K562 (cell line): ENCODE data around the gene MARS1. TPM values are rescaled to one million over a fixed set of nuclear protein-coding genes. Genes with fewer than 3 reads are reported as not detected.

Experiments used
- CEBPB ChIP-seq: fragments of 450-650 bp; IDR thresholded peaks from 2 replicates; pipeline ENCODE4 v1.6.1; 2016; ENCODE audit warnings: missing genetic modification characterization, missing compliant biosample characterization
- IRF9 ChIP-seq: fragments of 450-650 bp; IDR thresholded peaks from 2 replicates; pipeline ENCODE4 v1.6.1; 2016; ENCODE audit warnings: missing biosample characterization, missing genetic modification characterization
- MYBL2 ChIP-seq, 2 experiments: fragments of 450-650 bp in 1 of 2; sonication (generic) in 1 of 2; formaldehyde crosslinking in 1 of 2; IDR thresholded peaks; 2 replicates each; pipeline versions ENCODE4 v1.6.1 to v1.8.1; 2017 to 2022; ENCODE audit warnings: borderline replicate concordance in 1 of 2, inconsistent platforms in 1 of 2, low read depth in 1 of 2, mild to moderate bottlenecking in 1 of 2, missing genetic modification reagents in 1 of 2, moderate library complexity in 1 of 2
- POU5F1 ChIP-seq: fragments of 150-350 bp; IDR thresholded peaks from 2 replicates; pipeline ENCODE4 v1.6.1; 2014; ENCODE audit warnings: borderline replicate concordance, low read length, low read depth, mild to moderate bottlenecking; ENCODE audit not compliant: partially characterized antibody
- RBM34 ChIP-seq: fragments of 200-400 bp; formaldehyde crosslinking; IDR thresholded peaks from 2 replicates; pipeline ENCODE4 v1.6.1; 2018; ENCODE audit warnings: low read length, borderline replicate concordance; ENCODE audit not compliant: insufficient read depth
- SETDB1 ChIP-seq: IDR thresholded peaks from one replicate; pipeline ENCODE4 v1.6.1; 2012; ENCODE audit warnings: low read length, control low read depth, inconsistent platforms
- SNRNP70 ChIP-seq: fragments of 200-400 bp; formaldehyde crosslinking; optimal IDR thresholded peaks from 2 replicates; pipeline ENCODE3; 2017; ENCODE audit warnings: low read depth, low read length
- ZNF407 ChIP-seq: fragments of 450-650 bp; IDR thresholded peaks from 2 replicates; pipeline ENCODE4 v1.6.1; 2016; ENCODE audit warnings: low read depth
- ZZZ3 ChIP-seq: fragments of 450-650 bp; IDR thresholded peaks from 2 replicates; pipeline ENCODE4 v1.6.1; 2016; ENCODE audit warnings: antibody characterized with exemption, mild to moderate bottlenecking, moderate library complexity
- polyA plus RNA-seq, 8 experiments: library from polyadenylated mRNA; depleted of rRNA in 4 of 8; stranded (reverse) in 5 of 8; unstranded in 3 of 8; fragments of >200 nt; fragmentation: Nextera tagmentation in 2 of 8; fragmentation: Illumina TruSeq in 1 of 8; extraction: Ambion mirVana in 2 of 8; extraction: Trizol in 1 of 8; gene quantifications; 2 replicates each; pipeline versions ENCODE4 v1.2.1 to v1.2.3, GENCODE V29; 2011 to 2014; ENCODE audit warnings: inconsistent platforms in 1 of 8, missing spikeins in 1 of 8
- total RNA-seq, 7 experiments: library from RNA; depleted of rRNA in 6 of 7; stranded (reverse); fragments of >200 nt in 6 of 7; fragmentation: Illumina TruSeq in 2 of 7; extraction: Trizol in 2 of 7; gene quantifications; 2 replicates each; pipeline versions ENCODE4 v1.2.1 to v1.2.3, GENCODE V29; 2011 to 2021; ENCODE audit warnings: low replicate concordance in 1 of 7

Gene MARS1
- total and polyA plus RNA-seq, 9 of the 15 experiments (the other 6 are each of a cell fraction or from before 2014, with no cell fraction given) = 117 to 382 (median 220) TPM

DNA sequence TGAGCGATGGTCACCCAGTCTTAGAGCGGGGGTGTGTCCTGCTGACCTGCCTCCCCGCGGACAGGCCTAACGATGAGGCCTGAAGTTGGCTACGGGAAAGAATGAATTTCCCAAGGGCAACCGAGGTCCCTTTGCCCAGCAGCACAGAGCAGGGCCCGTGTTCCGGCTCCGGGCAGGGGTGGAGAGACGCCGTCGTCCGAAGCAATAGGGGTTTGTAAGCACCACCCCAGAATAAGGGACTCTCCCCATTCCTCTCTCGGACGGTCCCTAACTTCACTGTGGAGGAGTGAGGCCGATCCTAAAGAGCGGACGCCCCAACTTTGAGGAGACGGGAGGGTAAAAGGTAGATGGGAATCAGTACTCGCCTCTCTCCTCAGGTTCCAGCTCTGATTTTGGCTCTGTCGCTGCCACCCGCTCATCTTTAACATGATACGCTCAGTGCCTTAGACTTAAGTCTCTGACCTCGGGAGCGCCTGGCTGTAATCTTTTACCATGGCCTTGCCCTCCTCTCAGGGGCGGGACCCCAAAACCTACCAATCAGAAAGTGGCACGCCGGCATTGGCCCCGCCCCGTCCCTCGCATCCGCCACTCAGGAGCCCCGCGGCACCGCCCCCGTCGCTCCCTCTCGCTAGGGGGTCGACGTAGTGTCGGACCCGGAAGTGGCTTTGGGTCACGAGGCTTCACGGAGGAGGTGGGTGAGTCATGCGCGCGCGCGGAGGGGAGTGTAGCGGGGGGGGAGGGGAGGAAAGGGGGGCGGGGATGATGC is 32.4 kb downstream of the MARS1 start, which contains the start of gene DDIT3 (continued):
- TF ChIP-seq ZNF407 = no peak; the same call in 1 of the 2 replicates
- no peak for TF ChIP-seq SNRNP70
- TF ChIP-seq IRF9 (tag) = no peak
- no peak for TF ChIP-seq ZZZ3
- no peak for TF ChIP-seq POU5F1
- TF ChIP-seq RBM34 = no peak
- no peak for TF ChIP-seq MYBL2 (IDR thresholded peaks at IDR 0.05; ENCODE audit: low read depth)
- TF ChIP-seq MYBL2 (CRISPR knock-in tag; IDR thresholded peaks at IDR 0.05; ENCODE audit: borderline replicate concordance) = no peak
- no peak for TF ChIP-seq CEBPB (tag)
- TF ChIP-seq SETDB1 = no peak
